HepG2 (cell line): ENCODE measurements around the gene GLDN. TPM values are rescaled to one million over a fixed set of nuclear protein-coding genes. Genes with fewer than 3 reads are reported as not detected.

Source experiments
- ATAC-seq: fragments of 200-7000 bp; cut with Tn5 transposase; 3 replicates; pipeline ENCODE4 v1.9.1; 2020; ENCODE audit warnings: mild to moderate bottlenecking, moderate library complexity
- BruUV-seq: library from RNA; stranded (reverse); fragments of 400-500 nt; replicated peaks from 2 replicates; lab custom pipeline; 2021; lab: Mats Ljungman, UMichigan
- CTCF ChIA-PET: fragments of 300-600 bp; formaldehyde crosslinking; extraction: SDS; loops from one replicate; lab custom pipeline; 2021; ENCODE audit warnings: low total read pairs, inconsistent platforms, low intra/inter-chr PET ratio; lab: Yijun Ruan, JAX
- POLR2A ChIA-PET: fragments of 350-600 bp; sonication (Branson Sonifier 250); formaldehyde crosslinking; loops from one replicate; lab custom pipeline; 2020; ENCODE audit warnings: antibody characterized with exemption, inconsistent platforms; lab: Yijun Ruan, JAX
- DNase-seq: peaks from one replicate; pipeline ENCODE4 v3.0.0-alpha.2; 2015; ENCODE audit warnings: low spot score
- FAIRE-seq: peaks from 3 replicates; lab custom pipeline; 2011; peaks lifted over from hg19 to GRCh38; lab: Jason Lieb, UNC
- H2AFZ ChIP-seq: one replicate; pipeline ENCODE4 v1.6.1; 2011; ENCODE audit warnings: low read length, inconsistent platforms
- H3K27ac ChIP-seq: fragments of 300-600 bp; 3 replicates; pipeline ENCODE4 v1.8.0; 2011; ENCODE audit warnings: mixed run types, mild to moderate bottlenecking, mixed read lengths, low read length, inconsistent platforms; ENCODE audit not compliant: insufficient read depth; ENCODE audit errors: extremely low read length
- H3K27me3 ChIP-seq, 2 experiments: fragments of 200-600 bp in 1 of 2; 2 replicates in 1 of 2; 3 replicates in 1 of 2; pipeline versions ENCODE4 v1.6.0 to v1.8.0; 2011; ENCODE audit warnings: low read length in 2 of 2, mild to moderate bottlenecking in 2 of 2, moderate library complexity in 2 of 2, inconsistent platforms in 1 of 2; ENCODE audit not compliant: insufficient read depth in 2 of 2, control insufficient read depth in 1 of 2
- H3K36me3 ChIP-seq, 2 experiments: fragments of 200-600 bp in 1 of 2; replicated peaks in 1 of 2; 2 replicates in 1 of 2; 3 replicates in 1 of 2; pipeline versions ENCODE4 v1.5.1 to v1.8.0; 2011; ENCODE audit warnings: low read length in 2 of 2, inconsistent platforms in 1 of 2; ENCODE audit not compliant: insufficient read depth in 2 of 2, control insufficient read depth in 1 of 2
- H3K4me1 ChIP-seq: 2 replicates; pipeline ENCODE4 v1.5.1; 2012; ENCODE audit warnings: low read length, inconsistent platforms; ENCODE audit not compliant: insufficient read depth
- H3K4me2 ChIP-seq: 2 replicates; pipeline ENCODE4 v1.6.0; 2011; ENCODE audit warnings: low read depth, low read length, inconsistent platforms
- H3K4me3 ChIP-seq, 3 experiments: fragments of 200-600 bp in 1 of 3; sonication (generic), shearing (Covaris generic) in 1 of 3; replicated peaks in 1 of 3; 2 replicates each; pipeline ENCODE4 v1.5.1; 2011 to 2016; ENCODE audit warnings: low read length in 3 of 3, inconsistent platforms in 2 of 3, low read depth in 2 of 3, mild to moderate bottlenecking in 2 of 3, control low read depth in 1 of 3, mixed read lengths in 1 of 3; ENCODE audit not compliant: insufficient read depth in 1 of 3
- H3K79me2 ChIP-seq: one replicate; pipeline ENCODE4 v1.6.1; 2011; ENCODE audit warnings: low read length, inconsistent platforms; ENCODE audit not compliant: insufficient read depth
- H3K9ac ChIP-seq: 2 replicates; pipeline ENCODE4 v1.6.0; 2011; ENCODE audit warnings: mild to moderate bottlenecking, low read depth, low read length, inconsistent platforms; ENCODE audit not compliant: insufficient read depth
- H3K9me3 ChIP-seq: 2 replicates; pipeline ENCODE4 v1.5.1; 2012; ENCODE audit warnings: mild to moderate bottlenecking, low read length
- H4K20me1 ChIP-seq: 2 replicates; pipeline ENCODE4 v1.6.0; 2011; ENCODE audit warnings: inconsistent platforms, mild to moderate bottlenecking, low read length, moderate library complexity; ENCODE audit not compliant: insufficient read depth
- BRD4 ChIP-seq: sonication (generic); formaldehyde crosslinking; IDR thresholded peaks from 2 replicates; pipeline ENCODE4 v1.4.0; 2020; ENCODE audit warnings: missing genetic modification reagents
- DR1 ChIP-seq: sonication (generic); formaldehyde crosslinking; IDR thresholded peaks from 2 replicates; pipeline ENCODE4 v1.8.0; 2021; ENCODE audit warnings: mild to moderate bottlenecking, missing genetic modification reagents, inconsistent platforms
- E2F5 ChIP-seq: sonication (generic); formaldehyde crosslinking; conservative IDR thresholded peaks from 2 replicates; pipeline ENCODE4 v1.4.0; 2020; ENCODE audit warnings: missing genetic modification reagents
- ESRRA ChIP-seq: sonication (generic); formaldehyde crosslinking; IDR thresholded peaks from 2 replicates; pipeline ENCODE4 v1.5.1; 2020; ENCODE audit warnings: mild to moderate bottlenecking, low read depth, missing genetic modification reagents
- MYC ChIP-seq: sonication (generic); formaldehyde crosslinking; IDR thresholded peaks from 2 replicates; pipeline ENCODE4 v1.9.0; 2021; ENCODE audit warnings: missing genetic modification reagents, borderline replicate concordance
- MYNN ChIP-seq: sonication (generic); formaldehyde crosslinking; IDR thresholded peaks from 2 replicates; pipeline ENCODE4 v1.4.0; 2020; ENCODE audit warnings: mild to moderate bottlenecking, low read depth, missing genetic modification reagents
- PBX2 ChIP-seq: IDR thresholded peaks from 2 replicates; pipeline ENCODE4 v1.6.1; 2016; ENCODE audit warnings: control low read depth
- PHF5A ChIP-seq: IDR thresholded peaks from one replicate; pipeline ENCODE4 v1.6.1; 2018; ENCODE audit warnings: low read depth, missing genetic modification reagents; ENCODE audit not compliant: unreplicated experiment
- ZBTB3 ChIP-seq: sonication (generic); formaldehyde crosslinking; IDR thresholded peaks from 2 replicates; pipeline ENCODE4 v1.4.0; 2020; ENCODE audit warnings: low read depth, mild to moderate bottlenecking, moderate library complexity, missing genetic modification reagents, borderline replicate concordance
- ZFP36L1 ChIP-seq: sonication (generic); formaldehyde crosslinking; IDR thresholded peaks from 2 replicates; pipeline ENCODE4 v1.8.0; 2022; ENCODE audit warnings: mild to moderate bottlenecking, missing genetic modification reagents, moderate library complexity
- ZFY ChIP-seq: sonication (generic); formaldehyde crosslinking; IDR thresholded peaks from 2 replicates; pipeline ENCODE4 v1.4.0; 2020; ENCODE audit warnings: missing genetic modification reagents
- ZMYM2 ChIP-seq: sonication (generic); formaldehyde crosslinking; IDR thresholded peaks from 2 replicates; pipeline ENCODE4 v1.8.0; 2022; ENCODE audit warnings: mild to moderate bottlenecking, missing genetic modification reagents
- ZNF136 ChIP-seq: sonication (generic); formaldehyde crosslinking; IDR thresholded peaks from 2 replicates; pipeline ENCODE4 v1.8.1; 2022; ENCODE audit warnings: low read depth, mild to moderate bottlenecking, moderate library complexity, missing genetic modification reagents
- ZNF34 ChIP-seq: sonication (generic); formaldehyde crosslinking; IDR thresholded peaks from 2 replicates; pipeline ENCODE4 v1.4.0; 2020; ENCODE audit warnings: mild to moderate bottlenecking, missing genetic modification reagents, borderline replicate concordance
- ZNF652 ChIP-seq: IDR thresholded peaks from 2 replicates; pipeline ENCODE4 v1.6.1; 2016; ENCODE audit warnings: low read depth, borderline replicate concordance
- ZNF75D ChIP-seq: sonication (generic); formaldehyde crosslinking; IDR thresholded peaks from 2 replicates; pipeline ENCODE4 v1.8.1; 2023; ENCODE audit warnings: missing genetic modification reagents, mild to moderate bottlenecking, borderline replicate concordance
- ZNF780A ChIP-seq: sonication (generic); formaldehyde crosslinking; IDR thresholded peaks from 2 replicates; pipeline ENCODE4 v1.8.0; 2022; ENCODE audit warnings: mild to moderate bottlenecking, missing genetic modification reagents, moderate library complexity
- WGBS: methylation state at CpG from one replicate; pipeline ENCODE4 v1.1.6; 2017; ENCODE audit warnings: low lambda C conversion rate; 5-methylcytosine and 5-hydroxymethylcytosine counted together
- in situ Hi-C: cut with HindIII; loops from 2 replicates; pipeline ENCODE4 v1.10.0; 2017; ENCODE audit warnings: low pct_unique_long_range_greater_than_20kb; ENCODE audit not compliant: extremely low pct_ligation_motif_present
- intact Hi-C: fragments of 100-400 bp; cut with micrococcal nuclease; formaldehyde crosslinking; loops from one replicate; pipeline ENCODE4 v1.10.0; 2022; ENCODE audit not compliant: unreplicated experiment
- polyA plus RNA-seq, 8 experiments: library from polyadenylated mRNA; depleted of rRNA in 3 of 8; stranded (reverse) in 7 of 8; unstranded in 1 of 8; fragments of >200 nt; fragmentation: Illumina TruSeq in 4 of 8; extraction: Trizol in 4 of 8; gene quantifications; 2 replicates each; pipeline versions ENCODE4 v1.2.1 to v1.2.3, GENCODE V29; 2011 to 2016; ENCODE audit warnings: low read depth in 4 of 8, missing spikeins in 1 of 8, mixed read lengths in 1 of 8; ENCODE audit not compliant: insufficient read depth in 1 of 8
- total RNA-seq, 5 experiments: library from RNA; depleted of rRNA; stranded (reverse); fragments of >200 nt; fragmentation: Illumina TruSeq; extraction: Trizol; gene quantifications; 2 replicates each; pipeline ENCODE4 v1.2.3, GENCODE V29; 2016; ENCODE audit warnings: low read depth in 1 of 5

Gene GLDN
- total and polyA plus RNA-seq, 2 of the 13 experiments (the other 11 are each of a cell fraction or from before 2014, with no cell fraction given), result 0.86 to 1.0 TPM

GRCh38 chr15:51405693-51406523, 64.5 kb downstream of the GLDN start:
- no peaks in the 10 kb centered on the region for H4K20me1 ChIP-seq
- no peak overlapping the region for H3K4me2 ChIP-seq
- no TSS peak for BruUV-seq
- no peaks in the 10 kb centered on the region for H3K79me2 ChIP-seq
- DNase-seq (no peak), ATAC-seq (no peak), FAIRE-seq (no peak)
- H3K27me3 ChIP-seq, result no peaks in the 10 kb centered on the region; a peak in 2 of 5 replicates
- H3K4me3 ChIP-seq, result no peak overlapping the region
- 63% methylated on average over 11 of the region's 11 CpGs for WGBS
- intact Hi-C loops, result no loop called here
- no peaks in the 10 kb centered on the region for H3K9me3 ChIP-seq
- H3K27ac ChIP-seq, result no peak overlapping the region
- no peaks in the 10 kb centered on the region for H3K36me3 ChIP-seq
- TF ChIP-seq MYNN, result no peak
- no peak for TF ChIP-seq MYC (CRISPR knock-in tag)
- no peak for TF ChIP-seq ZFP36L1 (CRISPR knock-in tag)
- TF ChIP-seq E2F5 (CRISPR knock-in tag), result no peak
- TF ChIP-seq ZMYM2 (CRISPR knock-in tag), result no peak
- no peak for TF ChIP-seq ZNF34
- no peak for TF ChIP-seq ZBTB3 (CRISPR knock-in tag)
- TF ChIP-seq ESRRA (CRISPR knock-in tag), result no peak
- no peak for TF ChIP-seq ZNF75D (CRISPR knock-in tag)
- TF ChIP-seq PBX2 (CRISPR knock-in tag), result no peak
- TF ChIP-seq ZNF652, result no peak
- TF ChIP-seq DR1 (CRISPR knock-in tag), result no peak
- TF ChIP-seq PHF5A (CRISPR knock-in tag), result no peak
- TF ChIP-seq ZFY, result no peak
- no peak for TF ChIP-seq BRD4
- TF ChIP-seq ZNF136 (CRISPR knock-in tag), result no peak
- no peak for TF ChIP-seq ZNF780A (CRISPR knock-in tag)
- H3K9ac ChIP-seq, result no peak overlapping the region
- in situ Hi-C loops, result no loop called here
- no peak overlapping the region for H2AFZ ChIP-seq
- peaks cover 16% of the 10 kb centered on the region for H3K4me1 ChIP-seq
- POLR2A ChIA-PET, result no interaction called here
- CTCF ChIA-PET, result no interaction called here
